GM21786 (cell line): ENCODE measurements around the gene MOSPD2.

Experiments
- ATAC-seq: cut with Tn5 transposase; IDR thresholded peaks from one replicate; pipeline ENCODE4 v1.9.1; 2021; ENCODE audit not compliant: unreplicated experiment

Gene MOSPD2

GRCh38 chrX:14913241-14913640 is 40.0 kb downstream of the MOSPD2 start:
- no peak for ATAC-seq

DNA sequence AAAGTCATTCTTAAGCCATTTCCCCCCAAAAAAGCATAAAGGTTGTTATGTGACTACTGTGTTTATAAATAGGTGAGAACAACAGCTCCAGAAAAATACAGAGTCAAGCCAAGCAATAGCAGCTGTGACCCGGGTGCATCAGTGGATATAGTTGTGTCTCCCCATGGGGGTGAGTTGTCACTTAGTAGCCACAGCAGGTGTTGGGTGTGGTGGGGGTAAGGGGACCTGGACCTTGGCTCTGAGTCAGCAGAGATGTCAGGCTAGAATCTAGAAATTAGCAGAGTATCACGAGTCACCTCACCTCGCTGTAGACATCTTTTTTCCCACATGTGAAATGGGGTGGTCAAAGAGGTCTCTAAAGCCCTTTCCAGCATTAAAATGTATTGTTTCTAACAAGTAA is 42.4 kb downstream of the MOSPD2 start:
- ATAC-seq: no peak

- ATAC-seq: no peak
These were observed 42.9 kb downstream of the MOSPD2 start for GRCh38 chrX:14916017-14916674.

GRCh38 chrX:14919407-14919806 is 46.2 kb downstream of the MOSPD2 start:
- no peak for ATAC-seq

DNA sequence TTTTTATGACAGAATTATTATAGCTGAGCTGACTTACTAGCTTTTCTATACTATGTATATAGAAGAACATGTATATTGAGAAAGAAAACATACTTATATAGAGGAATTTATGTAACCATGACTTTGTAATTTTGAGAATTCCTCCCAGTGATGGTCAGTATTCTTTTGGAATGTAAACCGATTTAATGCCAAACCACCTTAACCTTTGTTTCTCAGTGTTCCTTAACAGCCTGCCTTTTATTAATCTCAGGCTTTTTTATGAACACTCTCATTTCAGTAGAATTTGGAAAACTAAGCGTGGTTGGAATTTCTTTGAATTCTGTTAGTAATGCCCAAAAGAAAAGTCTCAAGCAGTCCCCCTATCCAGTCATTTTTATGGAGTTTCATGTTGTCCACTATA is 47.0 kb downstream of the MOSPD2 start:
- no peak for ATAC-seq

DNA sequence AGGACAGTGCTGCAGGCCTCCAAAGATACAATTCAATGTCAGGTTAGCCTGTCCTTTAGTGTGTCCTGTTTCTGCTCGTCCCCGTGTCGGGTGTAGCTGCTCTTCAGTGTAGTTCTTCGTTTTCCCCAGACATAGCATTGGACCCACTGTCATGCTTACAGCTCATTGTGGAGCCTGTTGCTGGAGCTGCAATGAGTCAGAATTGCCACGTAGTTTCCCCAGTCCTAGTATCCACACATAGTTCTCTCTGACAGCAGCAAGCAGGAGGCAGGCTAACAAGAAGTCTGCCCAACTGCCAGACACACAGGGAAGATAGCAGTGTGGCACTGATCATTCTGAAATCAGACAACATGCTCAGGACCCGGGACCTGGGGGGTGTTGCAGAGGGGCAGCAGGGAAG is 49.2 kb downstream of the MOSPD2 start:
- ATAC-seq: no peak

DNA sequence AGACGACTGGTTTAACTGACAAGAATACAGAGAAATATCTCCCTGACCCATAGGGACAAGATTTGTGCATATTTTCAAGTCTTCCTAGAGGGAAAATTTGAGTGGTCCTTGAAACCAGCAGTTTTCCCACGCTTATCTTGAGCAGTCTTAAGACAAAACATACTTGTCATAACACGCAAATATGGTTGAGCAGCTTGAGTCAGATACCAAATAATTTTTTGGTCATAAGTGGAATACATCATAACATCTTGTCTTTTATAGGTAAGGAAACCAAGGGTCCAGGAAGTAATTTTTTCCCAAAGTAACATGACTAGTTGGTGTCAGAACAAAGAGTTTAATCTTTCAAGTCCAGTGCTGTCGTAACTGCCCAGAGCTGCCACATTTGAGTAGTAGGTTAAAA is 50.5 kb downstream of the MOSPD2 start:
- no peak for ATAC-seq

DNA sequence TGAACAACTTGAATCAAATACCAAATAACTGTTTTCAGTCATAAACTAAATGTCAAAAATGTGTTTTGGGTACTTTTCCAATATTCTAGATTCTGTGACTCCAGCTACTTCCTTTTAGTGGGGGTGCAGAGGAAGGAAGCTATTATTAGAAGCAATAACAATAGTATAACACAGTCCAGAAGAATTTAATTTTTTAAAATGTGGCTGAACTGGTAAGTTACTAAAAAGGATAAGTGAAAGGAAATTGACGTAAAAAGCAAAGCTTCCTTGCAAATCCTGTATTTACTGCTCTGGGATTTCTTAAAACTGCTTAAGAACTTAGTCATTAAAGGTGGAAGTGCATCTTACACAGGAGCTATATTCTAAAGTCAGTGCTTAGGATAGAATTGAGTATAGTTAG is 53.2 kb downstream of the MOSPD2 start:
- ATAC-seq: no peak

- no peak for ATAC-seq
These were observed 54.2 kb downstream of the MOSPD2 start for GRCh38 chrX:14927401-14927800.

DNA sequence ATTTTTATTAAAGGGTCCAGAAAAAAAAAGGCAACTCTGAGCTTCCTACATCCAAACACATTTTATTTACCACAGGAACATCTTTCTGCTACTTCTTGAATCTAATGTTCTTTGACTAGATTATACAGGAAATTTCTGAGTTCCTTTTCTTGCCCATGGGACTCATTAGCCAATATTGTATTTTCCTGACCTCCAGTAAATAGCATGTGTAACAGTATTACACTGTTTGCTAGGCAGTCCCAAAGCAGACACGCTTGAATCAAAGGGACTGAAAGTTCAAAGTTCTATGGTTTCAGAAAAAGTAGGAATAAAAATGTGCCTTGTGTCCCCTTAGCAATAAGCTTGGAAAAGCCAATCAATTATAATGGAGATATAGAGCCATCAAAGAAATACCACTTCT is 57.4 kb downstream of the MOSPD2 start:
- ATAC-seq: no peak

- ATAC-seq: no peak
These were observed 58.9 kb downstream of the MOSPD2 start for GRCh38 chrX:14932136-14932535.

GRCh38 chrX:14934423-14934822 is 61.2 kb downstream of the MOSPD2 start:
- no peak for ATAC-seq

DNA sequence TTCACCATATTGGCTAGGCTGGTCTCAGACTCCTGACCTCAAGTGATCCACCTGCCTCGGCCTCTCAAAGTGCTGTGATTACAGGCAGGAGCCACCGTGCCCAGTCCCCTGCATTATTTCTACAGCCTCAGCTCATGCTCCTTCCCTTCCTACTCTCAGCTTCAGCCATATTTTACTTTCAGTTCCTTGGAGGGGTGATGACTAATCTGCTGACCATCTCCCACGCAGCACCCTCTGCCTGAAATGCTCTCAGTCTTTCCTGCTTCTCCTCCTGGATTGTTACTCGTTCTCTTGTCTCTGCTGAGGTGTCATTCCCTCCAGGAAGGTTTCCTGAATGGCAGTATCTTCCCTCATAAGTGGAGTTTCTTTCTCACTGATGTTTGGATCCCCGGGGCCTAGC is 63.3 kb downstream of the MOSPD2 start:
- ATAC-seq: no peak

DNA sequence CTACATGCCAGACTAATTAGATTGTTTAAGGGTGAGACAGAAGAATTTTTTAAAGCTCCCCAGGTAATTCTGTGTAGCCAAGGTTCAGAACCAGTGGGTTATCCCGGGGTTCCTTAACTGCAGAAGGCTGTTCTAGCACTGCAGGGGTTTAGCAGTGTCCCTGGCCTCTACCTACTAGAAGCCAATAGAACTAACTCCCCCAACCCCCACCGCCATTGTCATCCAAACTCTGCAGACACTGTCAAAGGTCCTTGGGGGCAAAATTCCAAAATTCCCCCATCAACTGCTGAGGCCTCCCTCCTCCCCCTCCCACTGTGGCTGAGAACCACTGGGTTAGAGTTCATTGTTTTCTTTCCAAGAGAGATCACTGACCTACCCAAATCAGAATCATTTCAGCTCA is 66.4 kb downstream of the MOSPD2 start:
- no peak for ATAC-seq

- no peak for ATAC-seq
These were observed 68.1 kb downstream of the MOSPD2 start for GRCh38 chrX:14941301-14941700.

- no peak for ATAC-seq
These were observed 69.1 kb downstream of the MOSPD2 start for GRCh38 chrX:14942341-14942740.

DNA sequence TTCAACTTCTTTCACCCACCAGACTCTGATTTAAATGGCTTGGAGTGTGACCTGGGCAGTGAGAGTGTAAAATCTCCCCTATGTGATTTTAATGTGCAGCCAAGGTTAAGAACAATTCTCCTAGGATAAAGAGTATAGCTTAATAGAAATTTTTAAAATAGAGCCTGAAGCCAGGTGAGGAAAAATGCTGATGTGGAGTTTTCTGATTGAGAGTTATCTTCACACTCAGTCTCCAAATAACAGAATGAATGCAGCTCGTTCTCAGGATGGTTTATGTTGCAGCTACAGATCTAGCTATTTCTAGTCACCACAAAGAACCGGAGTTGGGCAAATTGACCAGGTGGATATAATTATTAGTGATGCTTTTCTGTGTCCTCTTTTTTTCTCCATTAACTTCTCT is 70.7 kb downstream of the MOSPD2 start:
- ATAC-seq: no peak

GRCh38 chrX:14946606-14947155 is 73.5 kb downstream of the MOSPD2 start:
- ATAC-seq: no peak

- no peak for ATAC-seq
These were observed 75.5 kb downstream of the MOSPD2 start for GRCh38 chrX:14948691-14949090.

- no peak for ATAC-seq
These were observed 83.8 kb downstream of the MOSPD2 start for GRCh38 chrX:14956813-14957582.

DNA sequence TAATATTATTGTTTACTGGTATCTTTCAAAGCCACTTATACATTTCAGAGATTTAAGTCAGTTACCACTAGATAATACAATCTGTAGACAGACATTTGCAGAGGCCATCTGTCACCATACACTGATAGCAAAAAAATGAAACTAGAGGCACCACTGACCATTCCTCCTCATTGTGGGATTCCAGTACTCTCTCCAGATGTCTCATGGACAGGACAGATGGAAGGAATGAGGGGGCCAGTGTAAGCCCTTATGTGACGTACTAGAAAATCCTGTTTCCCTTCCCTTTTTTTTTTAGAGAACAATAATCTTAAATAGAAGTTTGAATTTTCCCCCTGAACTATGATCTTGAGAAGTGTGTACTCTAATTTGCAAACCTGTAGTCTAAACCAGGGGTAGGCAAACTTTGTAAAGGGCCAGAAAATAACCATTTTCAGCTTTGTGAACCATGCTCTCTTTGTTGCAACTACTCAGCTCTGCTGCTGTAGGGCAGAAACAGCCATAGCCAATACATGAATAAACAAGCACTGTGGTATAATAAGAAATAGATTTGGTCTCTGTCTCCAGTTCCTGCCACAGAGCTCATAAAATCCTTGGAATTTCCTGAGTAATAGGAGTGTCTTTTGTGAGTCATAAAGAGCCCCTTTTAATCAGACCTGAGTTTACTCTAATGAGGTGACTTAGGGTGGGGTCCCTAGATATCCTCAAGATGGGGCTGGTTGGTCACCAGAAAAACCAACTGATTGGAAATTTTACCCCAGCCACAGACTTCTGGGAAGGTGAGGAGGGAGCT is 90.4 kb downstream of the MOSPD2 start:
- no peak for ATAC-seq

DNA sequence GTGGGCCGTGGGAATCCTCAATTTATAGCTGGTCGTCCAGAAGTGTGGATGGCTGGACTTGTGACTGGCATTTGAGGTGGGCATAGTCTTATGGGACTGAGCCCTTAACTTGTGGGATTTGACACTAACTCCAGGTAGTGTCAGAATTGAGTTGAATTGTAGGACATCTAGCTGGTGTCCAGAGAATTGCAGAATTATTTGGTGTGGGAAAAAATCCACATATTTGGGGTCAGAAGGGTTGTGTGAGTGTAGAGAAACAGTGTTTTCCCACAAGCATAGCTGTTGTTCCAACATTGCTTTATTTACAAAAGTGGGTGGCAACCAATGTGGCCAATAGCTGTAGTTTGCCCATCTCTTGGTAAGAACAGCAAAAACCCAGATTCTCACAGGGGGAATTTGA is 91.3 kb downstream of the MOSPD2 start:
- ATAC-seq: no peak
